HPDE6-E6E7 (cell line): ENCODE measurements around the gene DPF1.
A peak's percentile ranks its signal among the peaks of the same experiment; 100 is the strongest.

Experiments used
- DNase-seq: peaks from one replicate; pipeline ENCODE4 v3.0.0; 2011; ENCODE audit warnings: missing footprints; ENCODE audit errors: extremely low spot score

Gene DPF1

GRCh38 chr19:38221421-38221820 is 2.6 kb downstream of the DPF1 start:
- no peak for DNase-seq

- DNase-seq, result no peak
These were observed 4.8 kb downstream of the DPF1 start for GRCh38 chr19:38219221-38219620.

DNA sequence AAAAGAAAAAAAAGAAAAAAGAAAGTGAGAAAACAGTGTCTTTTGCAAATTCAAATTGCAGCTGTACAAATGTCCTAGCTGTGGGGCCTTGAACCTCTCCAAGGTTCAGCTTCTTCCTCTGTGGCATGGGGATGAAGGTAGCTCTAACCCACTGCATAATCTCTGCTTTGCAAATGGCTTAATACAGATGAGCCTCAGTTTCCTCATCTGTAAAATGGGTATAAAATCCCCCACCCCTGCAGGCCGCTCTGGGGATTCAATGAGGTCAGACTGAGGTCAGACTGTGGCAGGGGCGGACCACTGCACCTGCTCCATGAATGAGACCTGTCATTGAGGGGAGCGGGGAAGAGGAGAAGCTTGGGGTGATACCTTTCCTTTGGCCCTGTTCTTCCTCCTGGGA is 5.8 kb downstream of the DPF1 start:
- no peak for DNase-seq

- no peak for DNase-seq
These were observed 7.0 kb downstream of the DPF1 start for GRCh38 chr19:38216785-38217641.

DNA sequence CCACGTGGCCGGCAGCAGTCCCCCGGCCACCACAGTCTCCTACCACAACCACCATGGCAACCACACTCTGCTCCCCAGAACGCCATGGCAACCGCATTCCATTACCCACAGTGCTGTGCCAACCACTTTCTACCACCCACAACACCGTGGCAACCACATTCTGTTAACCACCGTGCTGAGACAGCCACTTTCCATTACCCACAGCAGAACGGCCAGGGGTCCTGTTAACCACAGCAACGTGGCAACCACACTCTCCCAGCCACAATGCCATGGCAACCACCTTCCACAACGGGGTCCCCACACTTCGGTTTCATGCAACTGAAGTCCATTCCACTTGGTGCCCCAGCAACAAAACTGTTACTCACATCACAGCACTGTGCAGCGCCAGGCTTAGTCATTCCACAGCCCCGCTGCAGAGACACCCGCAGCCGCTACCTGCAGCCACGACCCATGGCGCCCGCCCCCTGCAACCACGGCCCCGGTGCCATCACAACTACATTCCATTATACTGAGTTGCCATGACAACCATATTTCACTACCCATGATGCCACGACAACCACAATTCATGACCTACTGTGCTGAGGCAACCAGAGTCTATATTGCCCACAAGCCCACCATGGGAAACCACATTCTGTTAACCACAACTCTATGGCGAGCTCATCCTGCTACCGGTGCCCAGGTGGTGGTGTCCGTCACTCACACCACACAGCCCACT is 10.0 kb downstream of the DPF1 start:
- DNase-seq, result peak; percentile 44

- DNase-seq, result no peak
These were observed 10.6 kb downstream of the DPF1 start for GRCh38 chr19:38213469-38213868.

DNA sequence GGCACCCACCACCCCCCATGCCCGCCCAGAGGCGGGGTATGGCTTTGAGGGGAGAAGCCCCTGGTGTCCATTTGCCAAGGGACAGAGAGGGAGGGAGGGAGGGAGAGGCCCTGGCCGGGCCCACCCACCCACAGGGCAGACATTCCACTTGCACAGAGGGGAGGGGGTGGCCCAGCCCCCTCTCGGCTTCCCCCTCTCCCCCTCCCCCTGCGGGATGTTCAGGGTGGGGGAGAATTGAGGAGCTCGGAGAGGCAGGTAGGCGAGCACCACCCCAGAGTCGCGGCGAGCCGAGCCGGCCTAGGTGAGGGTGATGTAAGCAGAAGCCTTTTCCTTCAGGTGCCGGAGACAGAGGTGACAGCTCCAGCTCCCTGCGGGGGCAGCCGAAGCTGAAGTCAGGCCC is 12.3 kb downstream of the DPF1 start:
- no peak for DNase-seq

DNA sequence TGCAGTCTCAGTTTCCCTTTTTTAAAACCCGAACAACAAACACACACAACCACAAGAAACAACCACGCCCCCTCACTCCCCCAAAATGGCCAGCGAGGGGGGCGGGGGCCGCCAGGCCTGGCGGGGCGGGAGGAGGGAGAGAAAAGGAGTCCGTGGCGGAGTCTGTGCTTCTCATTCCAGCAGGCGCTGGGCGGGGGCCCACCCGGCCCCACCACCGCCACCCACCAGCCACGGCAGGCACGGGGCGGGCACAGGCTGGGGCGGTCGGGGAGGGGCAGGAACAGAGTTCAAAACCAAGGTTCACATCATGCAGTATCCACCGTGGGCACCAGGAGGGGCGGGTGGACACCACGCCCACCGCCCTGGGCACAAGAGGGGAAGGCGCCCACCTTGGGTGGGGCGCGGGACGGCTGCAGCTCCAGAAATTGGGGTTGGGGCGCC is 12.9 kb downstream of the DPF1 start:
- no peak for DNase-seq

DNA sequence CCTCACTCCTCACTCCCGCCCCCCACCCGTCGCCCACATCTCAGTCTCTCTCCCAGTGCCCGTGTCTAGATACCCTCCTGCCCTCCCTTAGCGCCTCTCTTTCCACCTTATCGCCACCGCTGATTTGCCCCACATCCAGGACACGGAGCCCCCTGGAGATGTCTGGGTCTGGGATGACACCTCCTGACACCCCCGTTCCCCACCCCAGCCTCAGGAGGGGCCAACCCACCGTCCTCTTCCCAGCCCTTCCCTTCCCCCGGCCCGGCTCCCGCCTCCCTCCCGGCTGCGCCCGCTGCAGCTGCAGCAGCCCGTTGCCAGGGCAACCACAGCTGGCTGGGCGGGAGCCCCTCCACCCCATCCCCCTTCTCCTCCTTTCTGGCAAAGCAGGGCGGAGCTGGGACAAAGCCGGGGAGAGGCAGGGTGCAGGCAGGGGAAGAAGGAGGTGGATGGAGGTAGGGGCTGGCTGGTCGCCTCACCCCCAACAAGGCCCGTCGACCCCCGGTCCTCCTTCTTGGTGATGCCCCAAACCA is 13.5 kb downstream of the DPF1 start:
- DNase-seq, result no peak

- DNase-seq, result no peak
These were observed 14.2 kb downstream of the DPF1 start for GRCh38 chr19:38209671-38210457.

DNA sequence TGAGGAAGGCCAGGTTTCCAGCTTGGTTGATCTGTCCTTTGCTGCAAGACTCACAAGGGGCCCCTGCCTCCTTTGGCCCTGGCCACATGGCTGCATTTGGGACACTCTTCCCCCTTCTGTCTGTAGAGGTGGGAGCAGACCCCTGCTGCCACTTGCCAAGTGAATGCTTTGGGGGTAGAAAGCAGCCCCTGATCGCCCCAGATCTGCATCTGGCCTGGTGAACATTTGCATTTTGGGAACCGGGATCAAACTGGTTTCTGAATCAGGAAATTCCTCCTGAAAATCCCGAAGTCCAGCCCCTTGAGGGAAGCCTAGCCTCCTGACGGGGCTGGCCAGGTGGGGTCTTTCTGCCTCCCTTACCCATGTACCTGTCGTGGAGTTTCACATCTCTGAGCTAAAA is 14.9 kb downstream of the DPF1 start:
- DNase-seq, result no peak

- no peak for DNase-seq
These were observed 15.5 kb downstream of the DPF1 start for GRCh38 chr19:38208571-38208970.

DNA sequence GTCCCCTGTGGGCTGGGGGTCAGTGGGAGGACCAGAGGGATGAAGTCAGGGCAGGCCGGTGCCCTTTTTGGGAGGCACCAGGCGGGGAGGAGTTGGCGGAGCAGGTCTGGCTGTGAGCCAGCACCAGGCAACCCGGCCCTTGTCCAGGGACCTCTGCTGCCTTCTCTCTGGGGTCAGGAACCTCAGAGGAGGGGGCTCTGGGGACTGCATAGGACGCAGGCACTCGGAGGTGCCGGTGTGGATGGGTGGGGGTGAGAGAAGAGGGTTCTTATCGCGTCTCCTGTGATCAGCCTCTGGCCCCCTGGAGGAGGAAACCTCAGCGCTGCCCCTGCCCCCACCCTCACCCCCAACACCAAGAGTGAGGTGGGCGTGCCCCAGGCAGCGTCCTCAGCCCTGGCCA is 16.5 kb downstream of the DPF1 start:
- no peak for DNase-seq

DNA sequence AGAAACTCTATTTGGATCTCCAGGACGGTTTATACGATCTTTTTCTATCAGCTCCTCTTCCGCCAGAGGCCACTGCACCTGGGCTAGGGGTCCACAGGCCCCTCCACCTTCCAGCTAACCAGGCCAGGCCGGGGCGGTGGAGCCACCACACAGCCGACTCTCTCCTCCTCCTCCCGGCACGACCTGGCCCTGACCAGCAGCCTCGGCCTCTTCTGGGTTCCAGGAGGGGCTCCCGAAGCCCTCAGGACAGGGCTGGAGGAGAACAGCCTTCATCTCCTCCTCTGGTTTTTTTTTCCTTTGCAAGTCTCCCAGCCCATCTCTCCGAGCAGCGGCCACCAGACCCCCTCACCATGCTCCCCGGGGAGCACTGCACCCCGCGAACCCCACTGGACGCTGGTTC is 17.1 kb downstream of the DPF1 start:
- DNase-seq, result no peak

- no peak for DNase-seq
These were observed 17.8 kb downstream of the DPF1 start for GRCh38 chr19:38206006-38206745.

- no peak for DNase-seq
These were observed 19.3 kb downstream of the DPF1 start for GRCh38 chr19:38204728-38205127.

DNA sequence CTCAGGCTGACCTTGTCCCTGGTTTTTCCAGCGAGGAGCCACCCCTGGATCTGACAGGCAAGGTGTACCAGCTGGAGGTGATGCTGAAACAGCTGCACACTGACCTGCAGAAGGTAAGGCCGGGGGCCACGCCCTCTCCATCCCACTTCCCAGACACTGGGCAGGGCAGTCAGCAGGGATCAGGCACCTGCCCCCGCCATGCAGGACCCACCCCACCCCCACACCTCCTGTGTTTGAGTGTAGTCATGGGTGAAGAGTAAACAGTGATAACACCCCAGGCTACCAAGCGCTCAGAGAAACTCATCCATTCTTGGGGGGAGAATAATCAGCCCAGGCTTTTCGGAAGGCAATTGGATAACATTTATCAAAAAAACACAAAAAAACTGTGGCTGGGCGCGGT is 19.9 kb downstream of the DPF1 start:
- DNase-seq, result no peak

DNA sequence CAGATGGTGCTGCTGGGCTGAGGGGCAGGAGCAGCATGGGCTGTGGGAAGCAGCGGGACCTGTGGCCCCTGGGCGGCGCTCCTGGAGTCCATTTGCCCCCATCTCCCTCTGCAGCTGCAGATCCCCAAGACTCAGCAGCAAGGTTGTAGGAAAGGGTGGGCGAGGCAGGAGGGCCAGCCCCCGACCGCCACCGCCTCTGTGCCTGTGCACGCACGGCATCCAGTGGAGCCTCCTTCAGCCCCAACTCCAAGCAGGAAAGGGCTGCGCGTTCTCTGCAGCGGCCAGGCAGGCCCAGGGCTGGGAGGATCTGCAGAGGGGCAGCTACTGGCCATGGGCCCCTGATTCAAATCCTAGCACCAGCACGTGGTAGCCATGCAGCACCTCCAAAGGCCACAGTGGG is 20.8 kb downstream of the DPF1 start:
- no peak for DNase-seq

DNA sequence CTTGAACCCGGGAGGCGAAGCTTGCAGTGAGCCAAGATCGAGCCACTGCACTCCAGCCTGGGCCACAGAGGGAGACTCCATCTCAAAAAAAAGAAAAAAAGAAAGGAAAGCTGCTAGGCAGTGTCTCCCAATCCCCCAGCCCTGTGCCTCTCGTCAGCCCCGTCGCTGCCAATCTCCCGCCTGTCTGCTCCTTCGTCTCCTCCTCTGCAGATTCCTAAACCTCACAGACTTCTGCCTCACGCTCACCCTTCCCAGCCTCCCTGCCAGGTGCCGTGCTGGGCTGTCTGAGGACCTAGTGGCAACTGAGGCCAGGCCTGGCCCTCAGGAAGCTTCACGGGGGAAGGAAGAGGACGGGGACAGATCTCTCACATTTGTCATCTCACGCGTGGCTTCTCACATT is 21.5 kb downstream of the DPF1 start:
- no peak for DNase-seq

DNA sequence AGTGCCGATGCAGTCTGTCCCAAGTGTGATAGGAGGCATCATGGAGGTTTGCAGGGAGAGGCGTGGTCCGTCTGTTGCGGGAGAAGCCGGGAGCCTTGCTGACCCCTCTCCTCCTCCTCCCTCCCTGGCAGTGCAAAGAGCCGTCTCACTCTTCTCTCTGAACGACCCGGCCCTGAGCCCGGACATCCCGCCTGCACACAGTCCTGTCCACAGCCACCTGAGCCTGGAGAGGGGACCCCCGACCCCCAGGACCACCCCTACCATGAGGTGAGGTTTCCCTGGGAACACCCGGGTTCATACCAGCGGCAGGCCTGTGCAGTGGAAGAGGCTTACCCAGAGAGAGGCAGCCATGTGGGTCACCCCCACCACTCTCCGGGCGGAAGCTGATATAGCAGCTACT is 22.3 kb downstream of the DPF1 start:
- DNase-seq, result no peak

GRCh38 chr19:38199340-38199739 is 24.7 kb downstream of the DPF1 start:
- no peak for DNase-seq
